ENCODE results near the gene BTNL9.
A peak's percentile ranks its signal among the peaks of the same experiment; 100 is the strongest.

The BTNL9 gene

DNA sequence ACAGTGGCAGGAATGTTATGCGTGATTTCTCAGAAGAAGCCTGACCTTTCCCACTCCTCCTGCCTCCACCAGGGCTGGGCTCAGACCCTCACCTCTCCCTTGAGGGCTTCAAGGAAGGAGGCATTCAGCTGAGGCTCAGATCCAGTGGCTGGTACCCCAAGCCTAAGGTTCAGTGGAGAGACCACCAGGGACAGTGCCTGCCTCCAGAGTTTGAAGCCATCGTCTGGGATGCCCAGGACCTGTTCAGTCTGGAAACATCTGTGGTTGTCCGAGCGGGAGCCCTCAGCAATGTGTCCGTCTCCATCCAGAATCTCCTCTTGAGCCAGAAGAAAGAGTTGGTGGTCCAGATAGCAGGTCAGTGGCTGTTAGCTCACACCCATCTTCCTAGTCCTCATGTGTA lies 9.9 kb downstream of the BTNL9 start:
- Histone ChIP-seq H3K27ac (ENCODE audit: low read depth, low read length) (peak overlapping the region; percentile 6), H3K9ac (ENCODE audit: low read length in 5 of 5) (no peak overlapping the region), H3K36me3 (ENCODE audit: control insufficient read depth in 5 of 5, insufficient read depth in 5 of 5, low read length in 5 of 5) (peaks cover 0 to 54% (median 28%) of the 10 kb centered on the region in 5 donors), H3K27me3 (ENCODE audit: control insufficient read depth in 5 of 5, insufficient read depth in 4 of 5, low read length in 5 of 5) (peaks cover 18 to 53% (median 48%) of the 10 kb centered on the region in 5 donors), H3K4me1 (ENCODE audit: control insufficient read depth in 5 of 5, insufficient read depth in 5 of 5, low read length in 5 of 5) (peaks cover 9 to 64% (median 31%) of the 10 kb centered on the region in 5 donors), H3K4me3 (ENCODE audit: low read depth in 1 of 5, low read length in 5 of 5) (no peak overlapping the region), H3K9me3 (ENCODE audit: control insufficient read depth in 5 of 5, low read length in 5 of 5) (no peaks in the 10 kb centered on the region)

DNA sequence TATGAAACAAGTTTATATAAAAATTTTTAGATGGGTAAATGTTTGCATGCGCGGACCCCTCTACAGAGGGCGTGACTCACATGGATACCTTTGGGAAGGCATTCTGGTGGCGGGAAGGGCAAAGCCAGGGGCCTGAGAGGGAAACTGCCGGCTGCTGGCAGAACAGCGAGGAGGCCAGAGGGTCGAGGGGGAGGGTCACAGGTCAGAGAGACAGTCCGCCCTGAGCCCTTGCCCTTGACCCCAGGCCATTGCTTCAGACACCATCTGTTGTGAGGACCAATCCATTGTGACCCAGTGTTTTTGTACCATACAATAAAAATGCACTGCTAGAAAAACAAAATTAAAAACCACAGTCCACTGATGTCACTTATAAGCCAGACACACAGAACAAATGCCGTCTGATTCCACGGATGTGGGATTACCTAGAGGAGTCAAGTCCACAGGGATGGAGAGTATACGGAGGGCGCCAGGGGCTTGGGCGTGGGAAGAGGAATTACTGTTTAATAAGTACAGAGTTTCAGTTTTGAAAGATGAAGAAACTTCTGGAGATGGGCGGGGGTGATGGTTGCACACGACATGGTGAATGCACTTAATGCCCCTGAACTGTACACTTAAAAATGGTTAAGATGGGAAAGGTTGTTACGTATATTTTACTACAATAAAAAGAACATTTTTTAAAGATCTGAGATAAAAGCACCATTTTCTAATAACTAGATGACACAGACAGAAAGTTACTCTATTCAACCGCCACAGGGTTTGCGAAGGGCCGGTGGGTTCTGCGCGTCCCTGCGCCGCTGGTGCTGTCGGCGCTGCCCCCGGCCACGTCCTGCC lies 12.0 kb downstream of the BTNL9 start:
- Histone ChIP-seq H3K4me3 (ENCODE audit: low read depth in 1 of 5, low read length in 5 of 5) (peak overlapping the region in 4 of 5 donors; percentile 26 to 50 (median 40)), H3K27ac (ENCODE audit: low read depth, low read length) (no peak overlapping the region), H3K27me3 (ENCODE audit: control insufficient read depth in 5 of 5, insufficient read depth in 4 of 5, low read length in 5 of 5) (peaks cover 25 to 57% (median 48%) of the 10 kb centered on the region in 5 donors), H3K9me3 (ENCODE audit: control insufficient read depth in 5 of 5, low read length in 5 of 5) (no peaks in the 10 kb centered on the region), H3K36me3 (ENCODE audit: control insufficient read depth in 5 of 5, insufficient read depth in 5 of 5, low read length in 5 of 5) (peaks cover 0 to 53% (median 31%) of the 10 kb centered on the region in 5 donors), H3K9ac (ENCODE audit: low read length in 5 of 5) (no peak overlapping the region), H3K4me1 (ENCODE audit: control insufficient read depth in 5 of 5, insufficient read depth in 5 of 5, low read length in 5 of 5) (peaks cover 5 to 54% (median 24%) of the 10 kb centered on the region in 5 donors)

DNA sequence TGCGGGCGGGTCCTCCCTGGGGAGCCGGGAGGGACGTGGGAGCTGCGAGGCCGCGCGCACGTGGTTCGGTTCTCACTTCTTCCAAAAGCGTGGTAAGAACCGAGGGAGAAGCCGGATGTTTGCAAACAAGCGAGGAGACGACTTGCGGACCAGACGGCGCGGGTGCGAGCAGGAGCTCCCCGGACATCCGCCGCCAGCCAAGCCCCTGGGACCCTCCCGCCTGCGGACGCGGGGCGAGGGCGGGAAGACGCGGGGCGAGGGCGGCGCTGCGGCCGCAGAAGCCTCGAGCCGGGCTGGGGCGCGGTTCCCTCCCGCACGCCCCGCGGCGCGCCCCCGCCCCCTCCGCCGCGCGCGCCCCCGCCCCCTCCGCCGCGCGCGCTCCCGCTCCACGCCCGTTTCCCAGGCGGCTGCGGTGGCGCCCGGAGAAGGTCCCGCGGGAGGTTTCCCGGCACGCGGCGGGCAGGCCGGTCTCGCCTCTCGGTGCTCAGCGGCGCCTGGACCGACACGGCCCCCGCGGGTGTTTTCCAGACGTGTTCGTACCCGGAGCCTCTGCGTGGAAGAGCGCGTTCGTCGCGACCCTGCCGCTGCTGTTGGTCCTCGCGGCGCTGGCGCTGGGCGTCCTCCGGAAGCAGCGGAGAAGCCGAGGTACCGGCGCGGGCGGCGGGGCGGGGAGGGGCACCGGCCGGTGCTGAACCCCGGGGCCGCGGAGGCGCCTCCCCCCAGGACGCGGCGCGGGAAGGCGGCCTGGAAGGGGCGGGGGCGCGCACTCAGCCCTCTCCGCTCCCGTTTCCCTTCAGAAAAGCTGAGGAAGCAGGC lies 12.8 kb downstream of the BTNL9 start:
- Histone ChIP-seq H3K4me1 (ENCODE audit: control insufficient read depth in 5 of 5, insufficient read depth in 5 of 5, low read length in 5 of 5) (peaks cover 5 to 50% (median 24%) of the 10 kb centered on the region in 5 donors), H3K27ac (ENCODE audit: low read depth, low read length) (no peak overlapping the region), H3K4me3 (ENCODE audit: low read depth in 1 of 5, low read length in 5 of 5) (peak overlapping the region in 4 of 5 donors; percentile 45 to 62 (median 56)), H3K27me3 (ENCODE audit: control insufficient read depth in 5 of 5, insufficient read depth in 4 of 5, low read length in 5 of 5) (peaks cover 27 to 53% (median 47%) of the 10 kb centered on the region in 5 donors), H3K36me3 (ENCODE audit: control insufficient read depth in 5 of 5, insufficient read depth in 5 of 5, low read length in 5 of 5) (peaks cover 0 to 55% (median 30%) of the 10 kb centered on the region in 5 donors), H3K9ac (ENCODE audit: low read length in 5 of 5) (no peak overlapping the region), H3K9me3 (ENCODE audit: control insufficient read depth in 5 of 5, low read length in 5 of 5) (no peaks in the 10 kb centered on the region)

DNA sequence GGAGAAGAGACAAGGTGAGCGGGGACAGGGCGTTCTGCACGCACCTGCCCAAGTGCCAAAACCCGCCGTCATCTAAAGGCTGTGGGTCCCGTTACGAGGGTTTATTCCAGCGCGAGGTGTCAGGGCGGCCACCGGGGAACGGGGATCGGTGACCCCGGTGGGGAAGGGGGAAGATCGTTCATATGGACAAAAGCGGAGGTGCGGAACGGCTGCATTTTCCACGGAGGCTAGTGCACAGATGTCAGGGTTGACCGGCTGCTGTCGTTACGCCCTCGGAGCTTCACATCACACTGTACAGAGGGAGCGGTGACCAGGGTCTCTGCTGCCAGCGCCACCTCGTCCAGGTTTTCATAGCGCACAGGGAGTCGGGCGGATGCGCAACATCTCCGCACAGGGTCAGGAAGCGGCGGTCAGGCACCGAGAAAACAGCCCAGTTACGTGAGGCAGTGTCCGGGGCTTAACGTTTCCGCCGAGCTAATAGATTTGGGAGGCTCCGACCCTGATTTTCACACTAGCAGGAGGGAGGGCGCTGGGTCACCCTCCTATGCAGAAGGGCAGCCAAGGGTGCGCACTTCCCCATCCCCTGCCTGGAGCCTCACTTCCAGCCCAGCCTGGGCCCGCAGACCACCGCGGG lies 13.5 kb downstream of the BTNL9 start:
- H3K9me3 ChIP-seq (ENCODE audit: control insufficient read depth in 5 of 5, low read length in 5 of 5), result no peaks in the 10 kb centered on the region
- H3K4me3 ChIP-seq (ENCODE audit: low read depth in 1 of 5, low read length in 5 of 5), result peak overlapping the region in 4 of 5 donors; percentile 45 to 62 (median 56)
- H3K4me1 ChIP-seq (ENCODE audit: control insufficient read depth in 5 of 5, insufficient read depth in 5 of 5, low read length in 5 of 5), result peaks cover 5 to 45% (median 24%) of the 10 kb centered on the region in 5 donors
- H3K27me3 ChIP-seq (ENCODE audit: control insufficient read depth in 5 of 5, insufficient read depth in 4 of 5, low read length in 5 of 5), result peaks cover 34 to 53% (median 51%) of the 10 kb centered on the region in 5 donors
- no peak overlapping the region for H3K27ac ChIP-seq (ENCODE audit: low read depth, low read length)
- peaks cover 0 to 55% (median 24%) of the 10 kb centered on the region in 5 donors for H3K36me3 ChIP-seq (ENCODE audit: control insufficient read depth in 5 of 5, insufficient read depth in 5 of 5, low read length in 5 of 5)
- H3K9ac ChIP-seq (ENCODE audit: low read length in 5 of 5), result no peak overlapping the region

DNA sequence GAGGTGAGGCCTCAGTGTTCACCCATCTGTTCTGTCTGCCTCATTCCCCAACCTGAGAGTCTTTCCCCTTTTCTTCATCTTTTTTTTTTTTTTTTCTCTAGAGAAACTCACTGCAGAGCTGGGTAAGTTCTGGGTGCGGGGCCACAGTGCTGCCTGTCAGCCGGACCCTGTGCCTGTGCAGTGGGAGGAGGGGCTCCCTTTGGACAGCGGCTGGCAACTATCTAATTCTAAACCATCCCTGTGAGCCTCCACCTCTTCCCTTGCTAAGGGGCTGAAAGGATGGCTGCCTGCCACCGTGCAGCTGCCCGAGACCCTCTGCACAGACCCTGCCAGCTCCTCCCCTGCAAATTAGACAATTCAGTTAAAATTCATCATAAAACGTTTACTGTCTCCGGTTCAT lies 14.1 kb downstream of the BTNL9 start:
- Histone ChIP-seq H3K27ac (ENCODE audit: low read depth, low read length) (no peak overlapping the region), H3K4me1 (ENCODE audit: control insufficient read depth in 5 of 5, insufficient read depth in 5 of 5, low read length in 5 of 5) (peaks cover 5 to 43% (median 26%) of the 10 kb centered on the region in 5 donors), H3K4me3 (ENCODE audit: low read depth in 1 of 5, low read length in 5 of 5) (peak overlapping the region in 2 of 5 donors; percentile 50 to 62)

DNA sequence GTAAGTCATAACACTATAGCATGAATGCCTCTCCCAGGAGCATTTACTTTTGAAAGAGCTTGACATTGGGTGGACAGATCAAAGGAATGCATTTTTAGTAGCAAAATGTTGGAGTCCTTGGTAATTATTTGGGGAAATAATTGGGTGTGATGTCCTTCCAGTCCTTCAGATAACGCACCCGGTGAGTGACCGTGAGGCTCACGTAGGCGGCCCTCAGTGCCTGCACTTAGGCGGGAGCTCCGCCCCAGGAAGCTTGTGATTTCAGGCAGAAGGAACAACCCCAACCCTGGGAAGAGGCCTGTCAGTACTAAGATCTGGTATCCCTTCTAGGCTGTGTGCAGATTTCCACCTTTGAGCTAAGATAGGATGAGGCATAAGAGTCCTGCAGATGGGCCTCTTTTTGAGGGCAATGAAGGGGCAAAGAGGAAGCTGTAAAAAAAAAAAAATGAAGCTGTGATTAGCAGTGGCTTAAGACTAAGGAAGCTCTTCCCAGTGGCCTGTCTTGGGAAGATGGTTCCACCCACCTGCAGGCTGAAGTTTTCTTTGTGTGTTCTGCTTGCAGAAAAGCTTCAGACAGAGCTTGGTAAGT lies 14.9 kb downstream of the BTNL9 start:
- Histone ChIP-seq H3K9me3 (ENCODE audit: control insufficient read depth in 5 of 5, low read length in 5 of 5) (no peaks in the 10 kb centered on the region), H3K4me1 (ENCODE audit: control insufficient read depth in 5 of 5, insufficient read depth in 5 of 5, low read length in 5 of 5) (peaks cover 5 to 34% (median 29%) of the 10 kb centered on the region in 5 donors), H3K27ac (ENCODE audit: low read depth, low read length) (no peak overlapping the region), H3K36me3 (ENCODE audit: control insufficient read depth in 5 of 5, insufficient read depth in 5 of 5, low read length in 5 of 5) (peaks cover 0 to 45% (median 20%) of the 10 kb centered on the region in 5 donors), H3K9ac (ENCODE audit: low read length in 5 of 5) (no peak overlapping the region), H3K27me3 (ENCODE audit: control insufficient read depth in 5 of 5, insufficient read depth in 4 of 5, low read length in 5 of 5) (peaks cover 42 to 60% (median 56%) of the 10 kb centered on the region in 5 donors), H3K4me3 (ENCODE audit: low read depth in 1 of 5, low read length in 5 of 5) (no peak overlapping the region)

More for the DNA sequence above, 14.1 kb downstream of the BTNL9 start:
- Histone ChIP-seq H3K9me3 (ENCODE audit: control insufficient read depth in 5 of 5, low read length in 5 of 5) (no peaks in the 10 kb centered on the region), H3K9ac (ENCODE audit: low read length in 5 of 5) (no peak overlapping the region), H3K27me3 (ENCODE audit: control insufficient read depth in 5 of 5, insufficient read depth in 4 of 5, low read length in 5 of 5) (peaks cover 35 to 56% (median 55%) of the 10 kb centered on the region in 5 donors), H3K36me3 (ENCODE audit: control insufficient read depth in 5 of 5, insufficient read depth in 5 of 5, low read length in 5 of 5) (peaks cover 0 to 53% (median 24%) of the 10 kb centered on the region in 5 donors)

DNA sequence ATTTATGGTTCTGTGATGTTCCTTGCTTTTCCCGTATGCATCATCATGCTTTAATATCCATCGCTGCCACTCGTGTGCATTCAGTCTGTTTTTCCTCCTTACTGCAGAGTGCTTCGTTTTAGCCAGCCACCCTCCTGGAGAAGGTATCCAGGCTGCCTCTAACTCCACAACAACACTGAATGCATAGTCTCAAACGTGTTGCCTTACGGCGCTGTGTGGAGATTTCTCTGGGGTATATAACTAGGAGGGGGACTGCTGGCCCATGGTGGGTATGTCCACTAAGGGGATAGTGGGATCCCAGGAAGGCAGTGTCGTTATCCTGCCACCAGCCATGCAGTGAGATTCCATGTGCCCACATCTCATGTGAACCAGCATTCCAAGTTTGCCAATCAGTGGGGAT lies 16.4 kb downstream of the BTNL9 start:
- H3K9me3 ChIP-seq (ENCODE audit: control insufficient read depth in 5 of 5, low read length in 5 of 5), result no peaks in the 10 kb centered on the region
- H3K4me1 ChIP-seq (ENCODE audit: control insufficient read depth in 5 of 5, insufficient read depth in 5 of 5, low read length in 5 of 5), result peaks cover 3 to 23% (median 22%) of the 10 kb centered on the region in 5 donors
- H3K36me3 ChIP-seq (ENCODE audit: control insufficient read depth in 5 of 5, insufficient read depth in 5 of 5, low read length in 5 of 5), result peaks cover 0 to 38% (median 15%) of the 10 kb centered on the region in 5 donors
- H3K9ac ChIP-seq (ENCODE audit: low read length in 5 of 5), result no peak overlapping the region
- H3K27ac ChIP-seq (ENCODE audit: low read depth, low read length), result no peak overlapping the region
- peaks cover 35 to 56% (median 45%) of the 10 kb centered on the region in 5 donors for H3K27me3 ChIP-seq (ENCODE audit: control insufficient read depth in 5 of 5, insufficient read depth in 4 of 5, low read length in 5 of 5)
- H3K4me3 ChIP-seq (ENCODE audit: low read depth in 1 of 5, low read length in 5 of 5), result no peak overlapping the region

DNA sequence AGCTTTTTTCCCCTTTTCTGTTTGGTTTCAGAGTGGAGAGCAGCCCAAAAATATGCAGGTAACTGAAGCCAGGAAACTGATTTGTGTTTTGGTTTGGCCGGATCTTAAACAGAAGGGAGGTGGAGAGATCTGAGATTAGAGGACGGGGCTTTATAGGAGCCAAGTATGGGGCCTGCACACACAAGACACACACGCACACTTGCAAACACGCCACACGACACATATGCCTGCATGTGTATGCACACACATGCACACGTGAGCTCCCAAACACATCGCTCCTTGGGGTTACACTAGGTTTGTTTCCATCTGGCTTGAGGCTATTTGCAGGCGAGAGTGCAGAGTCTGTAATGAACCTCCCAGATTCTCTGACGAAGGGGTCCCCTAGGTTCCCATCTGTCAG lies 18.3 kb downstream of the BTNL9 start:
- Histone ChIP-seq H3K36me3 (ENCODE audit: control insufficient read depth in 5 of 5, insufficient read depth in 5 of 5, low read length in 5 of 5) (peaks cover 0 to 35% (median 15%) of the 10 kb centered on the region in 5 donors), H3K27ac (ENCODE audit: low read depth, low read length) (no peak overlapping the region), H3K27me3 (ENCODE audit: control insufficient read depth in 5 of 5, insufficient read depth in 4 of 5, low read length in 5 of 5) (peaks cover 31 to 54% (median 40%) of the 10 kb centered on the region in 5 donors), H3K9ac (ENCODE audit: low read length in 5 of 5) (no peak overlapping the region), H3K4me3 (ENCODE audit: low read depth in 1 of 5, low read length in 5 of 5) (no peak overlapping the region), H3K4me1 (ENCODE audit: control insufficient read depth in 5 of 5, insufficient read depth in 5 of 5, low read length in 5 of 5) (peaks cover 2 to 14% (median 7%) of the 10 kb centered on the region in 5 donors), H3K9me3 (ENCODE audit: control insufficient read depth in 5 of 5, low read length in 5 of 5) (no peaks in the 10 kb centered on the region)

DNA sequence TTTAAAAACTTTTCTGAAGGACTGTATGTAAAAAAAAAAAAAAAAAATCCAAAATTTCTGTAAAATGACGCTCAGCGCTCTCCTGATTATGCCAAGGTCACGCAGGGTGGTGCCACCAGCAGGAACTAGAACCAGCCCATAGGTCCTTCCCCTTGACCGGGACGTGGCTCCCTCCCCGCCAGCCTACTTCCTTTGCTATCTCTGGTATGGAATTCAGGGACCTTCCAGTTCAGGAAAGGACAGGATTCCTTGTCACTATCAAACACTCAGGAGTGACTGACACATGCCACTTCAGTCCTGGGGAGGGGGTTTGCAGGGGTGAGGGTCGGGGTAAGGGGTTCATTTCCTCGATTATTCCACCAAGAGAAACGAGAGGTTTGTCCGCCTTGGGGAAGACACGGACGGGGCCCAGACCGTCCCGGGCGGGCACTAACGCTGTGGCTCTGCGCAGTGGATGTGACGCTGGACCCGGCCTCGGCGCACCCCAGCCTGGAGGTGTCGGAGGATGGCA lies 18.8 kb downstream of the BTNL9 start:
- Histone ChIP-seq H3K9me3 (ENCODE audit: control insufficient read depth in 5 of 5, low read length in 5 of 5) (no peaks in the 10 kb centered on the region), H3K36me3 (ENCODE audit: control insufficient read depth in 5 of 5, insufficient read depth in 5 of 5, low read length in 5 of 5) (peaks cover 0 to 30% (median 15%) of the 10 kb centered on the region in 5 donors), H3K9ac (ENCODE audit: low read length in 5 of 5) (no peak overlapping the region), H3K27me3 (ENCODE audit: control insufficient read depth in 5 of 5, insufficient read depth in 4 of 5, low read length in 5 of 5) (peaks cover 26 to 49% (median 36%) of the 10 kb centered on the region in 5 donors), H3K4me1 (ENCODE audit: control insufficient read depth in 5 of 5, insufficient read depth in 5 of 5, low read length in 5 of 5) (peaks cover 0 to 9% (median 2%) of the 10 kb centered on the region in 5 donors), H3K27ac (ENCODE audit: low read depth, low read length) (no peak overlapping the region), H3K4me3 (ENCODE audit: low read depth in 1 of 5, low read length in 5 of 5) (peak overlapping the region in 1 of 5 donors; percentile 9)
